Stimulated activated CD4-positive, alpha-beta T cell treated with anti-CD3 and anti-CD28 coated beads, Interleukin-4, amount 100 ng/mL, for 4 hours (primary cell): Measurements from ENCODE around the gene HMOX2.

Experiments
- DNase-seq, 2 experiments: peaks; one replicate each; pipeline ENCODE4 v3.0.0-alpha.2; 2020

Gene HMOX2

DNA sequence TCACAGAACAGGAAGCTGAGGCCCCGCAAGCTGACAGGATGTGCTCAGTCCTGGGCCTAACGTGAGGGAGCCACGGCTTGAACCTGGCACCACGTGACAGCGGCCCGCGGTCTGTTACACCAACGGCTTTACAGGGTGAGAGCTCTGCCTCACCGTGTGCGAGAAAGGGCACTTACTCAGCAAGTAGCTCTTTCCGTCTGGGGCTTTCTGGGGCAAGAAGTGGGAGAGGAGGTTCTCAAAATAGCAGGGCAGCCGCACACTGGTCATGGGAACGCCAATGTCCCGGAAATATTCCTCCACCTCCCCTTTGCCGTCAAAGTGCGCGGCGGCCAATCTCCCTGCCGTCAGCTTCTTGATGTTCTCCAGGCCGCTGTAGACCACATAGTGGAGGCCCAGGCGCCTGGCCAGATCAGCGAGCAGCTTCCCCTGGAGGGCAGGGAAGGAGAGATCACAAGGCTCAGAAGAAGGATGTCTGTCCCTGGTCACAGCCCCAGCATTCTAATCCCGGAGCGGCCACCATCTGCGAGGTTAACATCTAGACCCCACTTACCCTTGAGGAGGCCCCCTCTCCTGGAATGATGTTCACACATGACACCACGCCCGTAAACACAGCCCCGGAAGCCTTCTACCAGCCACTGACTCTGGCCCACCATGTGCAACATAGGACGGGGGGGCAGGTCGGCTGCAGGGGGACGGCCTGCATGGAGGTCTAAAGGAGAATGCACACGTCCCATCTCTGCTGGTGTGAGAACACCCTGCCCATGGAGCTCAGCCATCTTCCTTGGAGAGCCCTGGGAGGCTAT, 10.0 kb upstream of the HMOX2 start:
- peak; percentile 23 to 44 for DNase-seq

DNA sequence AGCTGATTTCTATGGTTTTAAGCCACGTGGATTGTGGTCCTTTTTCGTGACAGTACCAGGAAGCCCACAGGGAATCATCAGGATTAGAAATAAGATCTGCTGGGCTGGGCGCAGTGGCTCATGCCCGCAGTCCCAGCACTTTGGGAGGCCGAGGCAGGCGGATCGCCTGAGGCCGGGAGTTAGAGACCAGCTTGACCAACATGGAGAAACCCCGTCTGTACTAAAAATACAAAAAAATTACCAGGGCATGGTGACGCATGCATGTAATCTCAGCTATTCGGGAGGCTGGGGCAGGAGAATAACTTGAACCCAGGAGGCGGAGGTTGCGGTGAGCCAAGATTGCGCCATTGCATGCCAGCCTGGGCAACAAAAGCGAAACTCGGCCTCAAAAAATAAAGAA, 8.3 kb upstream of the HMOX2 start:
- DNase-seq = no peak

DNA sequence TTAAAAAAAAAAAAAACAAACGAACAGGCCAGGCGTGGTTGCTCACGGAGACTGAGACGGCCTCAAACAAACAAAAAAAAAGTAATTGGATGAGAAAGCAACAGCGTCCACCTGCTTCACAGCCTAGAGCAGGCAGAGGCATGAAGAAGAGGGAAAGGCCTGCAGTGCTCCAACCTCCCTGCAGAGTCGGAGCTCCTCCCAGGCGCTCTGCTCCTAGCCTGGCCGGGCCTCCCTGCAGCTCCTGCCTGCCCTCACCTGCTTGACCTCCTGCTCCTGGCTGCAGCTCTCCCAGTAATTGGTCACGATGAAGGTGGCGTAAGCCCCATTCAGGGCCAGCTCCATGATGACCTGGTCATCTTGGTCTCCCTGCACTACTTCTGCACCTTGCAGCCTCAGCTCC, 7.2 kb upstream of the HMOX2 start:
- DNase-seq = no peak

DNA sequence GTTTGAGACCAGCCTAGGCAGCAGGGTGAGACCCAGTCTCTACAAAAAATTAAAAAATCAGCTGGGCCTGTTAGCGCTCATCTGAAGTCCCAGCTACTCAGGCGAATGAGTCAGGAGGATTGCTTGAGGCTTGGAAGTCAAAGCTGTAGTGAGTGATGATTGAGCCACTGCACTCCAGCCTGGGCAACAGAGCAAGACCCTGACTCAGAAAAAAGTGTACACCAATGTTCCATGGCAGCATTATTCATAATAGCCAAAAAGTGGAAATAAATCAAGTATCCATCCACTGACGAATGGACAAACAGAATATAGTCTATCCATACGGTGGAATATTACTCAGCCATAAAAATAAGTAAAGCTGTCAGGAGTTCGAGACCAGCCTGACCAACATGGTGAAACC, 4.3 kb upstream of the HMOX2 start:
- DNase-seq = no peak

DNA sequence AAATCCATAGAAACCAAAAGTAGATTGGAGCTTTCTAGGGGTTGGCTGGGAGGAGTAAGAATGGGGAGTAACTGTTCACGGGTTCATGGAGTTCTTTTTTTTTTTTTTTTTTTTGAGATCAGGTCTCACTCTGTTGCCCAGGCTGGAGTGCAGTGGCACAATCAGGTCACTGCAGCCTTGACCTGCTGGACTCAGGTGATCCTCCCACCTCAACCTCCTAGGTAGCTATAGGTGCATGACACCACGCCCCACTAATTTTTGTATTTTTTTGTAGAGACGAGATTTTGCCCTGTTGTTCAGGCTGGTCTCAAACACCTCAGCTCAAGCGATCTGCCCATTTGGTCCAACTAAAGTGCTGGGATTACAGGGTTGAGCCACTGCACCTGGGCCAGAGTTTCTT, 3.3 kb upstream of the HMOX2 start:
- no peak for DNase-seq

DNA sequence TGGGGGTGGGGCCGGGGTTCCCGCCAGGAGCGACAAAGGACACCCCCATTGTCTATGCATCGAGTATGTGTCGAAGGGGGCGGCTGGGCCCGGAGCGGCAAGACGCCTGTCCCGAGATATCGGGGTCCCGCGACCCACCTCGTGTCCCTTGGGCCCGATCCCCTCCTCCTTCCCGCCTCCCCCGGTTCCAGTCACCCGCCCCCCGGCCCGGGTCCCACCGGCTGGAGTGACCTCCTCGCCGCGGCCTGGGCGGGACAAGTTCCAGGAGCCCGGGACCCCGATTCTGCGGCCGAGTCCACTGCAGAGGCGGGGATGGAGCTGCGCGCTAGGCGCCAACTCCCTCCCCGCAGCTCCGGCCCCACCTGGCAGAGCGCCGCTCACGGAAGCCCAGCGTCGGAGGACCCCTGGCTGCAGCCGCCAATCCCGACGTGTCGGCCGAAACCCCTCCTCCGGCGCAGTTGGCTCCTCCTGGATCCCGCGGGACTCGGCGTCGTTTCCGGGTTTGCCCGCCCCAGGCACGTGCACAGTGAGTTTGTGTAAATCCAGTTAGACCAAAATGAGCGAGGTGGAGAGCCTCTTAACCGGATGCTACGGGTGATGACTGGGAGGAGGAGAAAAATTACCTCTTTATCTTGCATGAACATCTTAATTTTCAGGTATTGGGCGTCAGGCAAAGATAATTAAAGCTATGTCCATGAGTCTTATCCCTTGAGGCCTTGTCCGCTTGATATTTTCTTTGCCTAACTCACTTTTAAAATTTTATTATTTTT, 1.8 kb upstream of the HMOX2 start, which contains the start of gene NMRAL1:
NMRAL1 (minus strand) TSS at position 434 of the 770 bp plus-strand sequence. CDS start 493 bp downstream, outside the sequence.
- peak; percentile 76 to 78 for DNase-seq

DNA sequence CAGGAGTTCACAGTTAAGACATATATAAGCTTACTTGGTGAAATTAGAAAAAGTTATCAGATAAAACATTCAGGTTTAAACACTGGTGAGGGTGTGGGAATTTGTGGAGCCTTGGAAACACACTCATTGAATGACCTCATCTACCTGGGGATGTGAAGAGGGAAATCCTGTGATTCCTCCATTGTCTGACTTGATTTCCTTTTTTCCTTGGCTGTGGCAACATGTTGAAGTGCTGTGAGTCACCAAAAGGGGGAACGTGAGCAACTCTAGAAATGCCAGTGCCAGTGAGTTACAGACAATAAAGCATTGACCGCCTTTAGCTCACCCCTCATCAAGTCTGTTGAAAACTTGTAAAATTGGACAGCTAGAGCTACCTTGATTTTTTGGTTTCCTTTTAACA, 1.8 kb downstream of the HMOX2 start:
- no peak for DNase-seq

DNA sequence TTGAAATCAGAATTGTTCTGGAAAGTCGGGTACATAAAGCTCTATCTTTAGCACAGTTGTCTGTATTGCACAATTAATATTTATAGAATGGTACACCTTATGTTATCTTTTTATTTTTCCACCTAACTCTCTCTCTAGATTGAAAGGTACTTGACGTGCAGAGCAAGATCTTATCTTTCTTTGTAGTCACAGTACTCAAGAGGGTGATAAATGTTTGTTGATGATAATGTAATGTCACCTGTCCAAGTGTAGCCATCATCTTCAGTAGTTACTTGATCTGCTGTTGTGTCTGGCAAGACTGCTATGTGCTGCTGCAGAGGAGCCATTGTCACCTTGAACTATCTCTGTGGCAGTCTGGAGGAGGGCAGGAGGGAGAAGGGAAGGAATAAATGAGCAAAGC, 5.3 kb downstream of the HMOX2 start:
- no peak for DNase-seq

DNA sequence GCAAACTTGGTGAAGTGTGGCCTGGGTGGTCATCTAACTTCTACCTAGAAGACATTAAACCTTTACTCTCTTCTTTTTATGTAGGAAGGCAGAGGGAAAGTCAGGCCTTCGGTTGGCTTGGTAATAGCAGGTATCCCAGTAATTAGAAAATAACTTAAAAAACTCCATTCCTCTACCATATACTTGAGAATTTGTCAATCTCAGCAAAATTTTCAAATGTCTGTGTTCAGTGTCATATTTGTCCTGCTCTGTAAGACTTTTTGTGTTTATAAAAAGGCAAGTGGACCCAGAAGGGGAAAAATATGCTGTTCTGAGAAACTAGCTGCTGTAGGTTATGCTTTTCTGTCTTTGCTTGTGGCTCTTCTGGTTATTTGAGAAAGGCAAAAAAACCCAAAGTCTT, 5.8 kb downstream of the HMOX2 start:
- DNase-seq = no peak

DNA sequence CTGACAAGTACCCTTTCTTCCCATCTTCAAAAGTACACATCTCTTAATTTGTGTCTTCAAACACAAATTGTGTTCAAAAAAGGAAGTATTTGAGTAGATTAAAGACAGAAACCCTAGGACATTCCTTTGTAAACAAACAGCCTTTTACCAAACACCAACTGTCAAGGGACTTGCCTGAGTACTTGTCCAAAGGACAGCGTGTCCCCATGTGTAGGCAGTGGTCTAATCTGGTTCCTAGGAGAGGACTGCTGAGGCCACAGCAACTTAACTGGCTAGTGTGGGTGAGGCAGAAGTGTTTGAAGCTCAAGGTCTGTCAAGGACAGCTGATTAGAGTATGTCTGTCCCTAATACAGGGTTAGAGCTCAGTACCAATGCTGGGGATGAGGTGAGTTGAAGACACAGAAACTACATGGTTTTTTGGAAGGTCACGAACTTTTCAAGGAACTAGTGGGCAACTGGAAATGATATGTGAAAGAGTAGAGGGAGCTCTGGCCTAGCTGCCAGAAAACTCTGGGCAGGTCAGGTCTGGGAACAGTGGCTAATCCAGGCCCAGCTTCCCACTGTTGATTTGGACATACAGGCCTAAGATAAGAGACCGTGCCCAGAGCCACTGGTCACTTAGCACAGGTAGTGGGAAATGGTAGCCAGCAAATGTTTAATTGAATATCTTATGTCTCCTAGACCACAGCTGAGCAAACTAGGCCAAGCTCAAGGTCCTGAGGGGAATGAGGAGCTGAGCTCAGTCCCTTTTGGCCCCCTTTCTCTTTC, 10.1 kb downstream of the HMOX2 start:
- DNase-seq = no peak

DNA sequence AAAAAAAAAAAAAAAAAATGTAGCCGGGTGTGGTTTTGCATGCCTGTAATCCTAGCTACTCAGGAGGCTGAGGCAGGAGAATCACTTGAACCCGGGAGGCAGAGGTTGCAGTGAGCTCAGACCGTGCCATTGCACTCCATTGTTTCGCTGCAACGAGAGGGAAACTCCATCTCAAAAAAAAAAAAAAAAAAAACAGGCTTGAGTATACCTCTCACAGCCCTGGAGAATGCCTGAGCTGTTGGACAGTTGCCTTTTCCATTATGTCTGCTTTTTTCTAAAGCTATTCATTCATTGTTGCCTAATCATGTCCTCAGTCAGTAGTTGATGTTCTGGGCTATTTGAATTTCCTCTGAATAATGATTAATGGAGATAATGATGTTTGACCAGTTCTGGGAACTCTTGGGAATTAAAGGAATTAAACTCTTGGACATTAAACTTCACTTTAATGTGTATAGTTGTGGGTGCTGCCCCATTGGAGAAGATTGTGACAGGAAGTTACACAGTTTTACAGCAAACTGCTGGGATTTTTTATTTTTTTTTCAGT, 11.8 kb downstream of the HMOX2 start:
- no peak for DNase-seq

DNA sequence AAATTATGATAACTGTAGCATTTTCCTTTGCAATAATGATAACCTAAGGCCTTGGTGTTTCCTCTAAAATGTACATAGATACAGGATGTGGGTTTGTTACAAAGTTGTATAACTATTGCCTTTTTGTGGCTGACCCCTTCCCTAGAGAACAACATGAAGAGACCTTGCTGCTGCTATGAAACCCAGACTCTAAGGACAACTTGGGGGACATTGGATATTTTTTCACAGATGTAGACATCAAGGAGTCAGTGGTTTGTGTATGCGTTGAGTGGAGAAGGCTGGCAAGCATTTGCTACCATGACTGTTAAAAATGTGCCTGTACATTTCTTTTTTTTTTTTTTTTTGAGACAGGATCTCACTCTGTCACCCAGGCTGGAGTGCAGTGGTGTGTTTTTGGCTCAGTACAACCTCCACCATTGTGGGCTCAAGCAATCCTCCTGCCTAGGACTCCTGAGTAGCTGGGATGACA, 12.3 kb downstream of the HMOX2 start:
- DNase-seq = no peak

DNA sequence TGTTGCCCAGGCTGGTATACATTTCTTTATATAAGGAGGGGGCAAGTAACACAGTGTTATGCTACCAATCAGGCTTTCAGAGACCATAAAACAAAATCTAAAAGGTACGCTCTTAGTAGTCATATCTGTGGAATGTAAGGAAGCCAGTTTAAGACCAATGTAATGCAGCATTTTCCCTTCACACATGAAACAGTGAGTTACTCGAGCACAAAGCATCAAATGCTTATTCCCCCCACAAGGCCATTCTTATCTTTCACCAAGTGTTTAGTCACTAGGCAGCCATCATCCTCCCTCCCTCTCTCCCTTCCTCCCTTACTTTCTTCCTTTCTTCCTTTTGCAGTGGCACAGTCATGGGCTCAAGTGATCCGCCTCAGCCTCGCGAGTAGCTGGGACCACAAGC, 12.8 kb downstream of the HMOX2 start:
- no peak for DNase-seq

DNA sequence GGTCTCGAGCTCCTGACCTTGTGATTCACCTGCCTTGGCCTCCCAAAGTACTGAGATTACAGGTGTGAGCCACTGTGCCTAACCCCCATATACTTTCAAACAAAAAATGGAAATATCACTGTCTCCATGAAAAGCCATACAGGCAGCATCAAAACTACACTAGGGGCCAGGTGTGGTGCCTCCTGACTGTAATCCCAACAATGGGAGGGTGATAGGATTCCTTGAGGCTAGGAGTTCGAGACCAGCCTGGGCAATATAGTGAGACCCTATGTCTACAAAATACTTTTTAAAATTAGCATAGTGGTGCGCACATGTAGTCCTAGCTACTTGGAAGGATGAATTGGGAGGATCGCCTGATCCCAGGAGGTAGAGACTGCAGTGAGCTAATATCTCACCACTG, 15.7 kb downstream of the HMOX2 start:
- DNase-seq = no peak

DNA sequence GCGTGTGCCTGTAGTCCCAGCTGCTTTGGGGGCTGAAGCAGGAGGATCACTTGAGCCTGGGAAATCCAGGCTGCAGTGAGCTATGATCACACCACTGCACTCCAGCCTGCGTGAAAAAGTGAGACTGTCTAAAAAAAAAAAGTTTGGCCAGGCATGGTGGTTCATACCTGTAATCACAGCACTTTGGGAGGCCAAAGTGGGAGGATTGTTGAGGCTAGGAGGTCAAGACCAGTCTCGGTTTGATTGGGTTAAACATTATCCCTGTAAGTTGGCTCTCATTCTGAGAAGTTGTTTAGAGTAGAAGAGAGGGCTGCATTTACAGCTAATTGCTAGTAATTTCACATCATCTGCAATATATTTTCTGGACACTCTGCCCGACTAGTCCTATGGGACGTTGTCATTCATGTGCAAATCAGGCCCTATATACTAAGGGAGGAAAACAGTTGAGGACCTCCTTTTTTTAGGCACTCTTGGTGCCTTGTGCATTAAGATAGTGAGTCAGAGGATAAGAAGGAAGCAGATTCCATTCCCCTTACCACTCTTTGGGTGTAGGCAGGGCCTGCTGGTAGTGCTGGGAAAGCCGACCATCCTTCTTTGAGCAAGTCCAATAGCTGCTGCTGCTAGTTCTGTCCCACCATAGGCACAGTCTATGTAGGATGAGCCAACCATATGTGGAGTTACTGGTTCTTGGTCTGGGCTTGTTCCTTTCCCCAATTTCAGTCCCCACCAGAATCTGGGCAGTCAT, 18.7 kb downstream of the HMOX2 start:
- DNase-seq = no peak

DNA sequence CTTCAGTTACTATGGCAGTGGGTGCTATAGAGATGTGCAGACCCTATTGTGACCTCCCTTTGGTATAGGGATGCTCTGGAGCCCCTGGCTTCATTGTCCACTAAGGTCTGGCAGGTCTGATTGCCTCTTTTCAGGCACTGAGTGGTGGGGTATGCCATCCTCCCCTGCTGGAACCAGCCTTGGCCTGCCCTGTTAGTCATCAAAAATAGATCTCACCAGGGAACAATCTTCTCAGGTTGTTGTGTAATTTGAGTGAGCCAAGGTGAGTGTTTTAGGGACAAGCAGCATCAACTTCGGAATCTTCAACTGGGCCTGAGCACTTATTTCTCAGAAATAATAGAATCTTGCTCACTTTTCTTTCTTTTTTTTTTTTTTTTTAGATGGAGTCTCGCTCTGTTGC, 19.6 kb downstream of the HMOX2 start:
- DNase-seq = no peak

DNA sequence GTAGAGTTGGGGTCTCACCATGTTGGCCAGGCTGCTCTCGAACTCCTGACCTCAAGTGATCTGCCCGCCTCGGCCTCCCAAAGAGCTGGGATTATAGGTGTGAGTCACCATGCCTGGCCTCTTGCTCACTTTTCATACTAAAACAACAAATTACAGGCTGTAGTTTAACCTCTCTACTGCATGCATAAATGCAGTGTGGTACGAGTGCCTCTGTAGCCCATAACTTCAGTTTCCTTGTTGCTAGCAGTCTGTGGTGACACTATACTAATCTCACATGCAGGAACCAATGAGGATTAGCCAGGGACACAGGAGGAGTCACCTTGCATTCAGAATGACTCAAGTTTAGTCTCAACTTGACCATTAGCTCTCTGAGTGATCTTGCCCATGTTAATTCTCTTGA, 20.1 kb downstream of the HMOX2 start:
- no peak for DNase-seq

DNA sequence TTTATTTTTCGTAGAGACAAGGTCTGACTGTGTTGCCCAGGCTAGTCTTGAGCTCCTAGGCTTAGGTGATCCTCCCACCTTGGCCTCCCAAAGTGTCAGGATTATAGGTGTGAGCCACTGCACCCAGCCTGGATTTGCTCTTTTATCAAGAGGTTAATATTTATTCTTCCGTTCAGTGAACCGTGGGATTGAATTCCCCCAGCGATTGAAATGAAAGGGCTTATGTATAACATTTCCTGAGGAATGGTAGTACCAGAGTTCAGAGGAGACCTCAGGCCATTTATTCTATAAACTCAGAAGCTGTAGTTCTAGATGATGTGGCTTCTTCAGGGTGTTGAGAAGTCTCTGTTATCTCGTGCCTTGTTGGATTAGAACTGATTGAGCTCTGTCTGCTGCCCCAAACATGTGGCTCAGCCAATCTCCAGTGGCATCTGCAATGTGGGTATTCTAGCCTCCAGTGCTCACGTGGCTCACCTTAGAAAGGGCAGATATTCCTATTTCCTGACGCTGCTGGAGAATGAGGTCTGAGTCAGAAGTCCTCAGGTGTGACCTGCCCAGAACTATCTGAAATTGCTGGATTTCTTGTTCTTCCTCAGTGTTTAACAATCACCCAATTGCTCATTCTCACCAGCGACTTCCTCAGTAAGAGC, 22.5 kb downstream of the HMOX2 start:
- no peak for DNase-seq

DNA sequence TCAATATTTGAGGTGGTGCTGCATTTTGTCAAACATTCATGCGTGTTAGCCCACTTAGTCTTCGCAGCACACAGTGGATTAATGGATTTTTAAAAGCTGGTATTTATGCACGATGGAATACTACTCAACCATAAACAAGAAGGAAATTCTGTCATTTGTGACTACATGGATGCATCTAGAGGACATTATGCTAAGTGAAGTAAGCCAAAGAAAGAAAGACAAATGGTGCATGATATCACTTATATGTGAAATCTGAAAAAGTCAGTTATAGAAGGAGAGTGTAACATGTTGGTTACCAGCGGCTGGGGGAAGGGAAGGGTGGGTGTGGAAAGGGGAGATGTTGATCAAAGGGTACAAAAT, 23.0 kb downstream of the HMOX2 start:
- DNase-seq = no peak

DNA sequence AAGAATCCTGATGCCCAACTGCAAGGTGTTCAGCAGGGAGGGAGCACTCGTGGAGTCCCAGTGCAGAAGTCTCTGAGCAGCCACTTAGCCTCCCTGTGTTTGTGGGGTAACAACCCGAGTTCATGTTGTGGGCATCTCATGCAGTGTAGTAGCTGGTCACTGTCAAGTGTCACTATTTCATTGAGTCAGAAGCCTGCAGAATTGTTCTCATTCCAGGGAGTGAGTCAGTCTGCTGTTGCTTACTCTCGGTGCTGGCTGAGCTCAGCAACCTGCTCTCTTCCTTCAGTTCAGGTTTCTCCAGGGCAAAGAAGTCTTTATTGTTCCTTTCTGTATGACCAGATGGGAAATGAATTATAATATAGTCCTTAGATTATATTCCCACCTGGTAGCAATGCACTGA, 24.1 kb downstream of the HMOX2 start:
- DNase-seq = no peak

DNA sequence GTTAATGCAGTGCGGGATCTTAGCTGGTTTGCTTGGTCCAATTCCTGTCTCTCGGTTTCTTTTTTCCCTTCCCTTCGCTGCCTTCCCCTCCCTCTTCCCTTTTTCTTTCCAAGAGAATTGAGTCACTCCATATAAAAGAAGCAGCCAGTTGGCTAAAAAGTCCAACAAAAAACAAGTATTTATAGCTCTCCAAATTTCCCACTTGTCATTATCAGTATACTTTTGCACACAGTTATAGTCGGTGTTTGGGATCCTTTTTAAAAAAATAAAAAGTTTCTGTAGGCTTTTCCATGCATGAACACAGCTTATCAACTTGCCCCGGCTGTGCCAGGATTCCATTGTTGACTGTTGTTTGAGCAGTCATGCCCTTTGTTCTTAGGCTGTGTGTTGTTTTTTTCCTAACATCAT, 24.9 kb downstream of the HMOX2 start:
- DNase-seq = no peak
